ENCODE data around the gene XYLT2.
A peak's percentile ranks its signal among the peaks of the same experiment; 100 is the strongest.
"Not testable (repeated sequence)": the region's sequence is repeated elsewhere in the genome, so short reads cannot be mapped to it uniquely, and the experiment has no call there.

Gene XYLT2

GRCh38 chr17:50345432-50346312, at the start of gene XYLT2:
TSS of gene XYLT2 (plus strand) at chr17:50346126. CDS start at chr17:50346141, 15 bp downstream.
- DNase-seq (ENCODE audit: low spot score): peak; percentile 85

GRCh38 chr17:50297407-50297865, 48.5 kb upstream of the XYLT2 start:
- peak; percentile 75 for DNase-seq (ENCODE audit: low spot score)

- no peak for DNase-seq (ENCODE audit: low spot score)
Observed at GRCh38 chr17:50298018-50298417, 47.9 kb upstream of the XYLT2 start.

- DNase-seq (ENCODE audit: low spot score): no peak
Observed at GRCh38 chr17:50299776-50300175, 46.1 kb upstream of the XYLT2 start.

GRCh38 chr17:50300824-50301223, 45.1 kb upstream of the XYLT2 start:
- not testable (repeated sequence) for DNase-seq (ENCODE audit: low spot score)

GRCh38 chr17:50301891-50302584, 43.9 kb upstream of the XYLT2 start:
- DNase-seq (ENCODE audit: low spot score): no peak

GRCh38 chr17:50303051-50303450, 42.9 kb upstream of the XYLT2 start:
- no peak for DNase-seq (ENCODE audit: low spot score)

GRCh38 chr17:50303596-50303995, 42.3 kb upstream of the XYLT2 start:
- no peak for DNase-seq (ENCODE audit: low spot score)

GRCh38 chr17:50304781-50305404, 41.0 kb upstream of the XYLT2 start:
- DNase-seq (ENCODE audit: low spot score): no peak

GRCh38 chr17:50307654-50308053, 38.3 kb upstream of the XYLT2 start:
- no peak for DNase-seq (ENCODE audit: low spot score)

GRCh38 chr17:50308666-50309065, 37.3 kb upstream of the XYLT2 start:
- DNase-seq (ENCODE audit: low spot score): no peak

GRCh38 chr17:50310455-50311111, 35.3 kb upstream of the XYLT2 start:
- DNase-seq (ENCODE audit: low spot score): no peak

- DNase-seq (ENCODE audit: low spot score): no peak
Observed at GRCh38 chr17:50311112-50311460, 34.8 kb upstream of the XYLT2 start.

GRCh38 chr17:50311483-50311882, 34.4 kb upstream of the XYLT2 start:
- DNase-seq (ENCODE audit: low spot score): no peak

- DNase-seq (ENCODE audit: low spot score): no peak
Observed at GRCh38 chr17:50312308-50312707, 33.6 kb upstream of the XYLT2 start.

- no peak for DNase-seq (ENCODE audit: low spot score)
Observed at GRCh38 chr17:50314456-50315011, 31.4 kb upstream of the XYLT2 start.

GRCh38 chr17:50316016-50316587, 29.8 kb upstream of the XYLT2 start:
- no peak for DNase-seq (ENCODE audit: low spot score)

GRCh38 chr17:50316660-50317059, 29.3 kb upstream of the XYLT2 start:
- DNase-seq (ENCODE audit: low spot score): not testable (repeated sequence)

GRCh38 chr17:50317121-50317520, 28.8 kb upstream of the XYLT2 start:
- no peak for DNase-seq (ENCODE audit: low spot score)

- no peak for DNase-seq (ENCODE audit: low spot score)
Observed at GRCh38 chr17:50318501-50319285, 27.2 kb upstream of the XYLT2 start.

All from LoVo (cell line).